HK-2 (cell line): Measurements from ENCODE around the gene MUCL3.
"Not testable (repeated sequence)": the region's sequence is repeated elsewhere in the genome, so short reads cannot be mapped to it uniquely, and the experiment has no call there.

Experiments
- DNase-seq: peaks from one replicate; pipeline ENCODE4 v3.0.0-alpha.2; 2018; ENCODE audit not compliant: unreplicated experiment

MUCL3 gene, protein sequence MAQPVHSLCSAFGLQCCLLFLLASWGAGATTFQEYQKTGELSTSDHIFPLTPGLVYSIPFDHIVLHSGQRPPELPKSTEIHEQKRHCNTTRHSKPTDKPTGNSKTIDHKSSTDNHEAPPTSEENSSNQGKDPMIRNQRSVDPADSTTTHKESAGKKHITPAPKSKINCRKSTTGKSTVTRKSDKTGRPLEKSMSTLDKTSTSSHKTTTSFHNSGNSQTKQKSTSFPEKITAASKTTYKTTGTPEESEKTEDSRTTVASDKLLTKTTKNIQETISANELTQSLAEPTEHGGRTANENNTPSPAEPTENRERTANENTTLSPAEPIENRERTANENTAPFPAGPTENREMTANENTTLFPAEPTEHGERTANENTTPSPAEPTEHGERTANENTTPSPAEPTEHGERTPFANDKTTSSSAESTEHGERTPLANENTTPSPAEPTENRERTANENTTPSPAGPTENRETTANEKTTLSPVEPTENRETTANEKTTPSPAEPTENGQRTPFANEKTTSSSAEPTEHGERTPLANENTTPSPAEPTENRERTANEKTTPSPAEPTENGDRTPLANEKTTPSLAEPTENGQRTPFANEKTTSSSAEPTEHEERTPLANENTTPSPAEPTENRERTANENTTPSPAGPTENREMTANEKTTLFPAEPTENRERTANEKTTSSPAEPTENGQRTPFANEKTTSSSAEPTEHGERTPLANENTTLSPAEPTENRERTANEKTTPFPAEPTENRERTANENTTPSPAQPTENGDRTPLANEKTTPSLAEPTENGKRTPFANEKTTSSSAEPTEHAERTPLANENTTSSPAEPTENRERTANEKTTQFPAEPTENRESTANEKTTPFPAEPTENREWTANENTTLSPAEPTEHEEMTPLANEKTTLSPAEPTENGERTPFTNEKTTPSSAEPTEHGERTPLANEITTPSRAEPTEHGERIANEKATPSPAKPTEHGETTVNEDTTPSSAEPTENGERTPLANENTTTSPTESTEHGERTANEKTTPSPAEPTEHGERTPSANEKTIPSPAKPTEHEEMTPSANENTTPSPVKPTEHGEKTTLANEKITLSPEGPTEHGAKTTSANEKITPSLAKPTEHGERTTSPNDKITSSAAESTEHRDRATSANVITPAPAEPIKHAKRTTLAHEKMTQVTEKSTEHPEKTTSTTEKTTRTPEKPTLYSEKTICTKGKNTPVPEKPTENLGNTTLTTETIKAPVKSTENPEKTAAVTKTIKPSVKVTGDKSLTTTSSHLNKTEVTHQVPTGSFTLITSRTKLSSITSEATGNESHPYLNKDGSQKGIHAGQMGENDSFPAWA (N-terminal part only)

DNA sequence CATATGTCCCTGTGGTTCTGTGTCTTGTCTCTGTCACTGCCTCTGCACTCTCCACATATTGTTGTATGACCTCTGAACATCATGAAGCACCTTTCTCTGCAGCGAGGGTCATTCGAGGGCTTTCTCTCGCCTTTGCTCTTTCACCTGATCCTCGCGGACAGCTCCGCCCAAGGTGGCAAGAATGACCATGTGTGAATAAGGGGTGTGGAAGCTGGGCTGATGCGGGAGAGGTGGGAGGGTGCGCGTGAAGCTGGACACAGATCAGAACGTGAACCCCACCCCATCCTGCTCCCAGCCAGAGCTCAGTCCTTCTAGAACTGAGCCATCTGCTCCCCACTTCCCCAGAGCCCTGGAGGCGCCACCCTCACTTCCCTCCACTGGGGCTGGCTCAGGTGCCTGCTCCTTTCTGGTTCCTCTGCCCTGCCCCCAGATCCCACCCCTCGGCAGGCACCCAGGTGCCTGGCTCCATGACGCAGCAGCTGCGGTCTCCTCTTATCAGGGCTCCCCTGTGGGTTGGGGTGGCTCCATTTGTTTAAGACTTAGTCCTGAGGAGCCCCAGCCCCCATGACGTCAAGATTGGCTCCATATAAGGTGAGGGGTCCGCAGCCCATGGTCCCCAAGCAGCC, at the start of gene MUCL3:
TSS of gene MUCL3 (plus strand) at position 613 of the 626 bp plus-strand sequence. CDS start 27 bp downstream, outside the sequence.
- DNase-seq = no peak

DNA sequence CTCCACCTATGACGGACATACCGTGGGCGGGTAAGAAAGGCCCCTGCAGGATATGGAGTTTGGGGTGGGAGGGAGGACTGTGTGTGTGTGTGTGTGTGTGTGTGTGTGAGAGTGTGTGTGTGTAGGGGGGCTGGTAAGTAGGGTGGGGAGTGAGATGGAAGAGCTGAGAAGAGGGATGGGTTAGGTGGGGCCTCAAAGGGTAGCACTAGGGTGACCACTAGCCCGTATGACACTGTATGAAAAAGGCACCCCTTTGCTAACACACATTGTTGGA, 49.4 kb upstream of the MUCL3 start:
- no peak for DNase-seq

DNA sequence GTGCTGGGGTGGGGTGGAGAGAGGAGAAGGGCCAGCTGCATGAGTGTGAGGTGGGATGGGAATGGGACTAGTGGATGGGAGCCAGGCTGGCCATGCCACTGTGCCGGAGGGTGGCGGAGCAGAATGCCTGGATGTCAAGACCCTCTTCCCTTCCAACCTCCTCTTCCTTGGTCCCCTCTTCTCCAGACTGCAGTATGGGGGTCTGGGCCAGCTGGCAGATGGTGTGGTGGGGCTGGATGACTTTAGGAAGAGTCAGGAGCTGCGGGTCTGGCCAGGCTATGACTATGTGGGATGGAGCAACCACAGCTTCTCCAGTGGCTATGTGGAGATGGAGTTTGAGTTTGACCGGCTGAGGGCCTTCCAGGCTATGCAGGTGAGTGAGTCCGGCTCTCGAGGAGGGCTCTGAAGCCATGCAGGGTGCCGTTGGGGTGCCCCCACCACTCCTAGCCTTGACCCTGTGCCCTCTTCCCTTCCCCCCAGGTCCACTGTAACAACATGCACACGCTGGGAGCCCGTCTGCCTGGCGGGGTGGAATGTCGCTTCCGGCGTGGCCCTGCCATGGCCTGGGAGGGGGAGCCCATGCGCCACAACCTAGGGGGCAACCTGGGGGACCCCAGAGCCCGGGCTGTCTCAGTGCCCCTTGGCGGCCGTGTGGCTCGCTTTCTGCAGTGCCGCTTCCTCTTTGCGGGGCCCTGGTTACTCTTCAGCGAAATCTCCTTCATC, 48.8 kb upstream of the MUCL3 start:
- no peak for DNase-seq

DNA sequence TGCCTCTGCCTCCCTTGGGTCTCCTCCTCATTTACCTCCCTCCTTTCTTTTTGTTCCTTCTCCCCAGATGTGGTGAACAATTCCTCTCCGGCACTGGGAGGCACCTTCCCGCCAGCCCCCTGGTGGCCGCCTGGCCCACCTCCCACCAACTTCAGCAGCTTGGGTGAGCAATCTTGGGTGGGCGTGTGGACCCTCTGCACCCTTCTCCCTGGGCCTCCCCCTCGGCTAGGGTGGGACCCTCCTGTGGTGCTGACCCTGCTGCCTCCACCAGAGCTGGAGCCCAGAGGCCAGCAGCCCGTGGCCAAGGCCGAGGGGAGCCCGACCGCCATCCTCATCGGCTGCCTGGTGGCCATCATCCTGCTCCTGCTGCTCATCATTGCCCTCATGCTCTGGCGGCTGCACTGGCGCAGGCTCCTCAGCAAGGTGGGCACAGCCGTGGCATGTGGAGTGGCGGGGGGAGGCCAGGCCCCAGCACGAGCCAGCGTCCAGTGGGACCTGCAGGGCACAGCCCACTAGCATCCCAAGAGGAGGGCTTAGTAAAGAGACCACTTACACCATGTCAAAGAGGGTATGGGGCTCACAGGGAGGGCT, 47.7 kb upstream of the MUCL3 start:
- no peak for DNase-seq

DNA sequence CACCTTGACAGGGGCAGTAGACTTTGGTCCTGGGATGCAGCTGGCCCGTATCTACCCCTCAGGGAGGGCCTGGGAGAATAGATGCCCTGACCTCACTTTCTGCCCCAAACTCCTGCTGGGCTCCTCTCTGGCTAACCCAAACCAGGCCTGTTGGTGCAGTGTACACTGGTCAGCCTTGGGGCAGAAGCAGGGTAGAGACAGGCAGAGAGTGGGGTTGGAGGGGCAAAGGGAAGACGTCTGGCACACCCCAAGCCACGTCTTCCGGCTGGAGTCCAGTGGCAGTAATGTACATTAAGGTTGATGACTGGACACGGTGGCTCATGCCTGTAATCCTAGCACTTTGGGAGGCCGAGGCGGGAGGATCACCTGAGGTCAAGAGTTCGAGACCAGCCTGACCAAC, 47.1 kb upstream of the MUCL3 start:
- no peak for DNase-seq

DNA sequence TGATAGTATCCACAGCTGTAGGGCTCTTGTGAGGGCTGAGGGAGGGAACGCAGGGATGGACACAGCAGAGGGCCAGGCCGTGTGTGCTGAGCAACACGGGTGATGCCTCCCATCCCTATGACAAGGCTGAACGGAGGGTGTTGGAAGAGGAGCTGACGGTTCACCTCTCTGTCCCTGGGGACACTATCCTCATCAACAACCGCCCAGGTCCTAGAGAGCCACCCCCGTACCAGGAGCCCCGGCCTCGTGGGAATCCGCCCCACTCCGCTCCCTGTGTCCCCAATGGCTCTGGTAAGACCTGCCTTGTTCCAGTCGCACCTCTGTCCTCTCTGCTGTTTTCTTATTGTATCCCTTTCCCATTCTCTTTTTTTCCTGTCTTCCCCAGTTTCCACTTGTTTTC, 46.4 kb upstream of the MUCL3 start:
- no peak for DNase-seq

DNA sequence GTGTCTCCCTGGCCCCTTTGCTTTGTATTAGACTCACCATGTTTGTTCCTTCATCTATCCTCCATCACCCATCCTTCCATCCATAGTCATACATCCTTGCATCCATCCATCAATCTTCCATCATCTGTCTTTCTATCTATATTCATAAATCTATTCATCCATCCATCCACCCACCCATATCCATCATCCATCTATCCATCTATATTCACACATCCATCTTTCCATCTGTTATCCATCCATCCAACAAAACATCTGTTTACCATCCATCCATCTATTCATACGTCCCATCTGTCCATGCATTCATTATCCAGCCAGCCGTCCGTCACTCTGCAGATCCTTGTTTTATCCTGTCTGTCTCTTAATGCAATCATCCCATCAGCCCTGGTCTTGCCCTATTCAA, 45.8 kb upstream of the MUCL3 start:
- DNase-seq = no peak

DNA sequence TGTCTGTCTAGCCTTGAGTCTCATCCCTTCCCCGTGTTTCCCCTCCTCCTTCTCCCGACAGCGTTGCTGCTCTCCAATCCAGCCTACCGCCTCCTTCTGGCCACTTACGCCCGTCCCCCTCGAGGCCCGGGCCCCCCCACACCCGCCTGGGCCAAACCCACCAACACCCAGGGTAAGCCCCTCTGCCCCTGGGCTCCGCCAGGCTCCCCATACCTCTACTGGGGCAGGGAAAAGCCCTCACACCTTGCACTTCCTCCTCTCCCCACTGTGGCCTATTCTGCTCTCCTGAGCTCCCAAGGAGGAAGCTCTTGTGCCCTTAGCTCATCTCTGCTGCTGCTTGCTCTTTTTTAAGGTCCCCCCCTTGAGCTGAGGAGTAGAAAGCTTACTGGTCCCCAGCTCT, 45.4 kb upstream of the MUCL3 start:
- DNase-seq = no peak

DNA sequence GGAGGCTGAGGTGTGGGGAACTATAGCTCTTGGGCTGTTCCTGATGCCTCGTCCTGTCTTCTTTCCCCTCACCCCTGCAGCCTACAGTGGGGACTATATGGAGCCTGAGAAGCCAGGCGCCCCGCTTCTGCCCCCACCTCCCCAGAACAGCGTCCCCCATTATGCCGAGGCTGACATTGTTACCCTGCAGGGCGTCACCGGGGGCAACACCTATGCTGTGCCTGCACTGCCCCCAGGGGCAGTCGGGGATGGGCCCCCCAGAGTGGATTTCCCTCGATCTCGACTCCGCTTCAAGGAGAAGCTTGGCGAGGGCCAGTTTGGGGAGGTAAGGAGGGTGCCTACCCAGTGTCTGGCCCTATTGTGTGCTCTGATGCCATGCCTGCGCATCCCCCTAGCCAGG, 44.2 kb upstream of the MUCL3 start:
- DNase-seq = no peak

DNA sequence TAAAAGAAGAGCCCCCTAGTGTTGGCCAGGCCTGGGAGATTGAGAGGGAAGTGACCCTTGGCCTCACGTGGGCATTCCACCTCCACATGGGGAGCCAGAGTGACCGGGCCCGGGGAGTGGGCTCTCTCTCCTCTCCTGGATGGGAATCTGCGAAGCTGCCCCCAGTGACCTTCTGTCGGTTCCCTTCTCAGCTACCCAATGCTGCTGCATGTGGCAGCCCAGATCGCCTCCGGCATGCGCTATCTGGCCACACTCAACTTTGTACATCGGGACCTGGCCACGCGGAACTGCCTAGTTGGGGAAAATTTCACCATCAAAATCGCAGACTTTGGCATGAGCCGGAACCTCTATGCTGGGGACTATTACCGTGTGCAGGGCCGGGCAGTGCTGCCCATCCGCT, 42.9 kb upstream of the MUCL3 start:
- DNase-seq = no peak

DNA sequence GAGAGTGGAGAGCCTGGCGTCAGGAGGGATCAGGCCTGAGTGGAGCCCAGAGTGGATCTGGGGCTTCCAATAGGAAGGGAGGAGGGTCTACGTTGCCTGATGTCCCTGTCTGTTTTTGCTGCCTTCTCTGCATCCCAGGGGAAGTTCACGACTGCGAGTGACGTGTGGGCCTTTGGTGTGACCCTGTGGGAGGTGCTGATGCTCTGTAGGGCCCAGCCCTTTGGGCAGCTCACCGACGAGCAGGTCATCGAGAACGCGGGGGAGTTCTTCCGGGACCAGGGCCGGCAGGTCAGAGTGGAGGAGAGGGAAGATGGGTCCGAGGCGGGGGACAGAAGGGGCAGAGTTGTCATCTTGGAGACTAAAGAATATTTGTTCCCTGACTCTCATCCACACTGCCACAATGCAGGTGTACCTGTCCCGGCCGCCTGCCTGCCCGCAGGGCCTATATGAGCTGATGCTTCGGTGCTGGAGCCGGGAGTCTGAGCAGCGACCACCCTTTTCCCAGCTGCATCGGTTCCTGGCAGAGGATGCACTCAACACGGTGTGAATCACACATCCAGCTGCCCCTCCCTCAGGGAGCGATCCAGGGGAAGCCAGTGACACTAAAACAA, 41.9 kb upstream of the MUCL3 start:
- DNase-seq = no peak

DNA sequence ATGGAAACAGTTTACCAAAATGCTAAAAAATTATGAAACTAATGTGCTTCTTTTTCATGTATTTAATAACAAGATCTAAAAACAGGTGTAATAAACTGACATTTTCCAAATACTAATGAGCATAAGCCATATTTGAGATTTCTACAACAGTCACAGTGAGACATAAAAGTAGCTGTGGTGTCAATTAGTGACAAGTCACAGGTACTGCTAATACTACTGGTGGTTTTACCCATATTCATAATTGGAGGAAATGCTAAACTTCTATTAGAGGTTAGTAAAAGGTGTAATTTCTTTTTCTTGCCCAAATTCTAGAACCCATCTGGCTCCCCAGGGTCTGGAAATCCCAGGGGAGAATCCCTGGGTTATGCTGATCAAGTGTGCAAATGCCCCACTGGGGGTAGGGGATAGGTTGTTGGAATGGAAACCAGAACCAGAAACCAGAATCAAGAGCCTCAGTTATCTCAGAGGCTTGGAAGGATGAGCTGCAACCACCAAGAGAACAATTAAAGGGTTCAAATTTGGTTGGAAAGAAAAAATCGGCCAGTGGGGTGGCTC, 39.8 kb upstream of the MUCL3 start:
- no peak for DNase-seq

DNA sequence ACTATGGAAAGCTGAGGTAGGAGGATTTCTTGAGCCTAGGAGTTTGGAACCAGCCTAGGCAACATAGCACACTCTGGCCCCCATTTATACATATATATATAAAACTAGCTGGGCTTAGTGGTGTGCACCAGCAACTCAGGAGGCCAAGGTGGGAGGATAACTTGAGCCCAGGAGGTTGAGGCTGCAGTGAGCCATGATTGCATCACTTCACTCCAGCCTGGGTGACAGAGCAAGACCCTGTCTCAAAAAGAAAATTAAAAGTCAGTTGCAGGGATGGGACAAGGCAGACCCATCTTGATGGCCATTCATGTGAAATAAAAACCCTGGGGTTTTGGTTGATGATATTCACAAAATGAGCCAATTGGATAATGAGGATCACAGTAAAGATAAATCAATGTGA, 39.3 kb upstream of the MUCL3 start:
- no peak for DNase-seq

DNA sequence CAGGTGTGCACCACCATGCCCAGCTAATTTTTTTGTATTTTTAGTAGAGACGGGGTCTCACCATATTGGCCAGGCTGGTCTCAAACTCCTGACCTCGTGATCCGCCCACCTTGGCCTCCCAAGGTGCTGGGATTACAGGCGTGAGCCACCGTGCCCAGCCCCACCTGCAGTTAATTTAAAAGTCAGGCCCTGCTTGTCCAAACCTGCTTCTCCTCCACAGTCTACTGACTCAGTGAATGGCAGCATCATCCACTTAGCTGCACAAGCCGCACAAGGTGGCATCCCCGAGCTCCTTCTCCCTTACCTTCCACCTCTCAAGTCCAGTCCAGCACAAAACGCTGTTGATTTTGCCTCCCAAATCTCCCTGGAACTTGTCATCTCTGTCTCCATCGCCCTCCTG, 38.6 kb upstream of the MUCL3 start:
- not testable (repeated sequence) for DNase-seq

DNA sequence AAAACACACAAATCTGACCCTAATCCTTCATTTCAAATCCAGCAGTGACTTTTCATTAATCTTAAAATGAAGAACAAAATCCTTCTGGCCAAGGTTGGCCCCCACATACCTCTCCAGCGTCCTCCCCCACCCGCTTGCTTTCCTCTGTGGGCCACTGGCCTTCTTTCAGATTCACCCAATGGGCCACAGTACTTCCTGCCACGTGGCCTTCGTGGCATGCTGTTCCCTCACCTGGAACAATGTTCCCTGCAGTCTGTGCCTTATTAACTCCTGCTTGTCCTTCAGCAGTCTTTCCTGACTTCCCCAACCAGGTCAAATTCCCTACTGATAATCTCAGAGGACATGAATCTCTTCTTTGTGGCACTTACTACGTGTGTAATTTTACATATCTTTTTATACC, 38.1 kb upstream of the MUCL3 start:
- no peak for DNase-seq

DNA sequence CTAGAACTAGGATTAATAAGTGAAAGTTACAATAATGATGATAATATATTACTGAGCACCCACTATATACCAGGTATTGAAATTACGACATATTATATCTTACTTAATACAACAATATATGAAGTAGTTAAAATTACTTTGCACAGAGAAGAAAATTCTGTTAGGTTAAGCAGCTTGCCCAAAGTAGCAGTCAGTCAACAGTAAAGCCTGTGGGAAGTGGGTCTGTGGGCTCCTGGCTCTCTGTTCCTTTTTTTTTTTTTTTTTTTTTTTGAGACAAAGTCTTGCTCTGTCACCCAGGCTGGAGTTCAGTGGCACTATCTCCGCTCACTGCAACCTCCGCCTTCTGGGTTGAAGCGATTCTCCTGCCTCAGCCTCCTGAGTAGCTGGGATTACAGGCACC, 37.5 kb upstream of the MUCL3 start:
- DNase-seq = no peak

DNA sequence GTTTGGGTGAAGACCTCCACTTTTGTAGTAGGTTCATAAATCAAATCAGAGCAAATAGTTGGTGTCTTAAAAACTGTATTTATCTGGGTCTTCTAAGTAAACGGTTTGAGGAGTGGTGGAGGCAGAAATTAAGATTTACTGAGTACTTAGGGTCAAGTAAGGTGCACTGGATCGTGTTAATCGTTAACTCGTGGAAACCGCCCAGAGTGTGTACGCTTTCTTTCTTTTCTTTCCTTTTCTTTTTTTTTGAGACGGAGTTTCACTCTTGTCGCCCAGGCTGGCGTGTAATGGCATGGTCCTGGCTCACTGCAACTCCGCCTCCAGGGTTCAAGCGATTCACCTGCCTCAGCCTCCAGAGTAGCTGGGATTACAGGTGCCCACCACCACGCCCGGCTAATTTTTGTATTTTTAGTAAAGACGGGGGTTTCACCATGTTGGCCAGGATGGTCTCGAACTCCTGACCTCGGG, 33.4 kb upstream of the MUCL3 start:
- not testable (repeated sequence) for DNase-seq

DNA sequence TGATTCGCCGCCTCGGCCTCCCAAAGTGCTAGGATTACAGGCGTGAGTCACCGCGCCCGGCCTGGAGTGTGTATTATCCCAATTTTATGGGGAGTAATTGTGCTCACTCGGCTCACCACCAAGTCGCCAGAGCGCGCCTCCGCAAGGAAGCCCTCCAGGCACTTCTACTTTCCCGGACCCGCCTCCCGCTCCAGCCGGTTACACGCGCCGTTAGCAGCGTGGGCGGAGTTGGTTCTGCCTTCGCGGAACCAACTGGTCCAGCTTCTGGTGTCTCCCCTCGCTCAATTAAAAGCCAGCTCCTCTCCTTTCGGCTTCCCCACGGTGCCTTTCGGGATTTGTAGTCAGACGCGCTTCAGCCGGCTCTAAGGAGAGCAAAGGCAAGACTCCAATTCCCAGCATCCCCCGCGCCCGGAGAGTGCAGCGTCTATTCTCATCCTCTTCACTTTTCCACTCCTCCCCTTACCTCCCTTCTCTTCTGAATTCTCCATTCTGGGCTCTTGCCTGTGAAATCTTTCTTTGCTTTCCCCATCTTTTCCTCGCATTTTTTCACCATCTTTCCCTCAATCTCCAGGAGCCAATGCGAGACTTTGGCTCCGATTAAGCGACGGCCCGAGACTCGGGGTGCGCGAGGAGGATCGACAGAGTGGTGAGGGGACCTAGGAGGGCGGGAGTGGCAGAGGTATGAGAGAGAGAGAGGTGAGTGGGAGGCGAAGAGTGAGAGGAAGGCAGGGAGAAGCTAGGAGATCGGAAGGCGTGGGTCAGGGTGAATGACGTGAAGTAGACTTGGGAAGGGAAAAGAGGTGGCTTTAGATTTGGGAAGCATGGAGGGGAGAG, 32.8 kb upstream of the MUCL3 start, which contains the start of gene GTF2H4:
TSS of gene GTF2H4 (plus strand) at position 450 of the 834 bp plus-strand sequence.
- peak; percentile 96 for DNase-seq

DNA sequence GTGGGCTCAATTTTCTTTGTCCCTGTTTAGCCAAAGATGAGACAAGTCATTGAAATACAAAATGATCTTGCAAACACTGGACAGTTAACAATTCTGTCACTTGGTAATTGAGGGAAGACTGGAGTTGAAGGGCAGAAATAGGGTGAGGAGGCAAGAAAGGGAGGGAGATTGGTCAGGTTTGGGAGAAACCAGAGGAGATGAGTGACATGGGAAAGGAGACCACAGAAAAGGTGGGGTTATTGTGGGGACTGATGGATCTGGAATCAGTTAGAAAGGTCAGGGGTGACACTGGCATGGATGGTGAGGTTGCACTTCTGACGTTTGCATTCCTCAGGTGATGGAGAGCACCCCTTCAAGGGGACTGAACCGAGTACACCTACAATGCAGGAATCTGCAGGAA, 32.1 kb upstream of the MUCL3 start:
- no peak for DNase-seq
